IPS-15b (cell line): Measurements from ENCODE around the gene RNGTT.

ENCODE experiments used
- H3K27me3 ChIP-seq: one replicate; pipeline ENCODE4 v1.6.1; 2013; ENCODE audit warnings: low read length; ENCODE audit not compliant: control insufficient read depth, insufficient read depth
- H3K36me3 ChIP-seq: one replicate; pipeline ENCODE4 v1.6.1; 2013; ENCODE audit warnings: low read length; ENCODE audit not compliant: control insufficient read depth, insufficient read depth
- H3K4me1 ChIP-seq: one replicate; pipeline ENCODE4 v1.6.1; 2013; ENCODE audit warnings: mild to moderate bottlenecking, low read length; ENCODE audit not compliant: control insufficient read depth, insufficient read depth
- H3K4me3 ChIP-seq: one replicate; pipeline ENCODE4 v1.5.1; 2013; ENCODE audit warnings: low read depth, low read length
- H3K9ac ChIP-seq: one replicate; pipeline ENCODE4 v1.6.1; 2013; ENCODE audit warnings: low read depth, mild to moderate bottlenecking, low read length
- H3K9me3 ChIP-seq: one replicate; pipeline ENCODE4 v1.6.1; 2013; ENCODE audit warnings: mild to moderate bottlenecking, low read length; ENCODE audit not compliant: control insufficient read depth, insufficient read depth

RNGTT gene

DNA sequence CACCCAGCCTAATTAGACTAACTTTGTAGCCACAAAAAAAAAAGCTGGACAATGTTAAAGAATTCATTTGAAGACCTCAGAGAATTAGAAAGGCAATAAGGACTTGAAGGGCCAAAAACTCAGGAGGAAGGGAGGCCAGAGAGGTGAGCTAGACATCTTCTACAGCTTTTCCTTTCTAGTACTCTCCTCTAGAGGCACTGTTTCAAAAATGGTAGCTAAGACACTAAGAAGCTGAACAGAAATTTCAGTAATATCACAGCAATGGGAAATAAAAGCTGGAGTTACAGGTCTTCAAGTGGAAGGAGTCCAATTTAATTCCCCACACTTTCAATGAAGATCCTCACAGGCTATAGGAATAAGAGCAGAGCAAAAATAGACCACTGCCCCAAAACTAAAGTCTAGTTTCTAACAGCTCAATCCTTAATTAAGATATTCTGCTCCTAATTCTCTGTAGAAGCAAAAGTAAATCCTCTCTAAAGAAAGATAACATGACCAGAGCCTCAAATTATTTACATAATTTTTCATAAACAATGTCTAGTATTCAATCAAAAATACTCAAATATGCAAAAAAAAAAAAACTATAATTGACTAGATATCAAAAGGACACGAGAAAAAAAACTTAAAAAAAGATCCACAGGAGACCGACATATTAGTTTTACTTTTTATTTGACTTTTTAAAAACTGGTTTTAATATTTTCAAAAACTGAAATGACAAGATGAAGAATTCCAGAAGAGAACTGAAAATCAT, 63.7 kb downstream of the RNGTT start:
- no peak overlapping the region for H3K4me3 ChIP-seq
- H3K36me3 ChIP-seq: no peaks in the 10 kb centered on the region
- H3K4me1 ChIP-seq: no peaks in the 10 kb centered on the region
- no peaks in the 10 kb centered on the region for H3K9me3 ChIP-seq
- H3K9ac ChIP-seq: no peak overlapping the region
- H3K27me3 ChIP-seq: no peaks in the 10 kb centered on the region

DNA sequence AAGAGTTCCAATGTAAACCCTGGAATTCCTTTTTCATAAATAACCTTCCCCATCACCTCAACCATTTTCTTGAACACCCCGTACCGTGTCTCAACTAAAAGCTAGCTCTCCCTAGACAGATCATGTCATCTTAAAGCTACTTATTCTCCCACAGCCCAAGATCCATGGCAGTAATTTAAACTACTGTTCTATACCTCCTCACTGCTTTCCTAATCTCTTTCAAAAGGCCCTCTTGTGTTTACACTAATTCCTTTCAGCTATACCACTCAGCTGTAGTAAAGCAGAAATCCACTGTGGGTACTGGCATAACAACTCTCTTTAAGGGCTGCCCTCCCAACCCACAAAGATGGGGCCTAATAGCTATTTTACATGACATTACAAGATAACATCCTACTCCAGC, 67.5 kb downstream of the RNGTT start:
- Histone ChIP-seq H3K27me3 (no peaks in the 10 kb centered on the region), H3K9me3 (no peaks in the 10 kb centered on the region), H3K36me3 (no peaks in the 10 kb centered on the region), H3K4me1 (no peaks in the 10 kb centered on the region), H3K4me3 (no peak overlapping the region), H3K9ac (no peak overlapping the region)

DNA sequence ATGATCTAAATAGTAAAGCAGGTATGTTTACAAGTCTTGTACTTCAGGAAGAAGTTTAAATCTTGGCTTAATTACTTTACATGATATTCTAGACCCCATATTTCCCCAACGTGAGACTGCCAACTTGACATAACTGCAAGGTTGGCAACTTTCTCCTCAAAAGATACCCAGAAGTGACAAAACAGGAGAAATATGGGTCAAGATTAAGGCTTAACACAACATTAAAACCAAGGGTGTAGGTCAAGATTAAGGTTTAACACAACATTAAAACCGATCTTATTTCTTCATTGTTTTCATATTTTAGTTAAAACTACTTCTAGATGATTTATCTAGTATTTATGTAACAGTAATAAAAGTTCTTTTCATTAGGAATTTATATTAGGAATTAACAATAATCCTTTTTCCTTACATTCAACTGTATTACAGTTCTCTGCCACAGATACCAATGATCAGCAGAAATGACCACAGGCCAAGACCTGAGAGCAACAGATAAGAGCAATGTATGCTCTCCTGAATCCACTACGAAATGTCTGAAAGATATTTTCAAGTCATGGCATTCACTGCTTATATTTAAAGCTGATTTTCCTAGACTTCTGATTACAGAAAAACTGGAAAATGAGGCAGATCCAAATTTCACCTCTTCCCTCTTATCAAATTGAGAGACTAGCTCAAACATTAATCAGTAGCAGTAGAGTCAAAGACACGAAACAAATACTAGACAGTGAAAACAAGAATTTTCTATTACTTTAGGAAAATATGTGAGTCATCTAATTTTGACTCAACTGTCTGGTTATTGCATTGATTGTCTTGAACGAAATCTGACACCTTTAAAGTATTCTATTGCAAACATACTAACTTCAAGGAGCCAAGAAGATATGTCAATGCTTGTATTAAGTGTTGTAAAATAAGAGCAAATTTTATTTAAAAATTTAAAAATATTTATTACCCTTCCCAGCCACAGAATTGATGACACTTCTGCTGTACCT, 72.3 kb downstream of the RNGTT start:
- no peaks in the 10 kb centered on the region for H3K4me1 ChIP-seq

DNA sequence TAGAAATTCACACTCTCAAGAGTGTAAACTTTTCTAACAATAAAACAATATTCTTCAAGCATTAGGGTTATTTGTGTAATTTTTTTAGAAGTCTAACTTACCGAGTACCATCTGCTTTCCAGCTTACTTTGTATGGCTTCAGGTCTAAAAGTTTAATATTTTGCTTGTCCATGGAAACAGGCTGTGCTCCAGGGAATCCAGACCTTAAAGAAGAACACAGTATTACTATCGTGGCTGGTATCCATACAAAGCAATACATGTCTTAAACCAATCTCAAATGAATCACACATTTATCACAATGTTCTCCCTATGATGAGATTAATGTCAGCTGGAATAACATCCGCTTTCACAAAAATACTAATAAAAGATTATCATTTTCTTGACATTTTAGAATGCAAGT, 73.0 kb downstream of the RNGTT start:
- H3K9me3 ChIP-seq: no peaks in the 10 kb centered on the region

More for the DNA sequence above, 72.3 kb downstream of the RNGTT start:
- Histone ChIP-seq H3K36me3 (no peaks in the 10 kb centered on the region), H3K9me3 (no peaks in the 10 kb centered on the region), H3K9ac (no peak overlapping the region), H3K4me3 (no peak overlapping the region), H3K27me3 (no peaks in the 10 kb centered on the region)

DNA sequence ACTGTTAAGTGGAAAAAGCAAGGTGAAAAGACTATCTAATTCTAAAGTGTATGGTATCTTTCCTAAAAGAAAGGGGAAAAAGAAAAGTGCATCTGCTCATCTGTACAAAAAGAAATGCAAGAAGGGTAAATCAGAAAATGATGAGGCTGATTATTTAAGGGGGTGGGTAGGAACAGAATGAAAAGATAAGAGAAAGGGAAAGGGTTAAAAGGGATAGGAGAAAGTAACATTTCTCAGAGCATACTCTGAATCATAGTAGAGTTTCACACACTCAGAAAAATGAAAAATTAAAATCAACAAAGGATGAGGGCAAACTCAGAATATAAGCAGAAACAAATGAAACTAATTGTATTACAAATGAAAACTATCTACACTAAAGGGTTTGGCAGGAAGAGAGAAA, 79.1 kb downstream of the RNGTT start:
- no peaks in the 10 kb centered on the region for H3K36me3 ChIP-seq

More for the DNA sequence above, 73.0 kb downstream of the RNGTT start:
- H3K36me3 ChIP-seq: no peaks in the 10 kb centered on the region
- no peaks in the 10 kb centered on the region for H3K27me3 ChIP-seq
- no peaks in the 10 kb centered on the region for H3K4me1 ChIP-seq
- no peak overlapping the region for H3K4me3 ChIP-seq
- no peak overlapping the region for H3K9ac ChIP-seq

DNA sequence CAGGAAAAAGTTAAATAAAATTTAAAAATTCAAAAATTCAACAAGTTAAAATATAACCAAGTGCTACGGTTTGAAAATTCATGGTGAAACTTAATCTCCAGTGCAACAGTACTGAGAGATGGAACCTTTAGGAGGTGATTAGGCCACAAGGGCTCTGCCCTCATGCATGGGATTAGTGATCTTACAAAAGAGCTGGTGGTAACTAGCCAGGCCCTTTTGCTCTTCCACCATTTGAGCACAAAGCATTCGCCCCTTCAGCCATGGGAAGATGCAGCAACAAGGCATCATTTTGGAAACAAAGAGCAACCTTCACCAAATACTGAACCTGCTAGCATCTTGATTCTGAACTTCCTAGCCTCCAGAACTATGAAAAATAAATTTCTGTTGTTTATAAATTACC, 80.9 kb downstream of the RNGTT start:
- Histone ChIP-seq H3K4me3 (no peak overlapping the region), H3K4me1 (peaks cover 7% of the 10 kb centered on the region), H3K27me3 (no peaks in the 10 kb centered on the region), H3K9me3 (no peaks in the 10 kb centered on the region), H3K9ac (no peak overlapping the region), H3K36me3 (no peaks in the 10 kb centered on the region)

More for the DNA sequence above, 79.1 kb downstream of the RNGTT start:
- Histone ChIP-seq H3K4me1 (peaks cover 7% of the 10 kb centered on the region), H3K9ac (no peak overlapping the region), H3K9me3 (no peaks in the 10 kb centered on the region), H3K27me3 (no peaks in the 10 kb centered on the region), H3K4me3 (no peak overlapping the region)

DNA sequence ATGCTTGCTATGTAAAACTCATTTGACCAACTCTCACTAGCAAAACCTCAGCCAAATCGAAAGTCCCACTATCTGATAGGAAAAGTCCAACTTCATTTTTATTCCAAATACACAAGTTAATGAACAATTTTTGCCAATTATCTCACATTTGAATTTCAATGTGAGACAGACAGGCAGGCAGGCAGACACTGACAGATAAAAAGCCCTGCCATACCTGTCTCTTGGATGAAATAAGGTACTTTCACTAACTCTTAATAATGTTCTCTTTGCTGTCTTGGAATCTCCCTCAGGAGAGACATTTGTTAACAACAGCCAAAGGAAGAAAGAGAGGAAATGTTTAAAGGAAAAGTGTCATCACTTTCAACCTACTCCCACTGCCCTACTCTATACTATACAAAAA, 82.0 kb downstream of the RNGTT start:
- no peaks in the 10 kb centered on the region for H3K27me3 ChIP-seq
- H3K9me3 ChIP-seq: no peaks in the 10 kb centered on the region
- H3K36me3 ChIP-seq: no peaks in the 10 kb centered on the region
- H3K4me3 ChIP-seq: no peak overlapping the region
- no peak overlapping the region for H3K9ac ChIP-seq
- peaks cover 7% of the 10 kb centered on the region for H3K4me1 ChIP-seq

DNA sequence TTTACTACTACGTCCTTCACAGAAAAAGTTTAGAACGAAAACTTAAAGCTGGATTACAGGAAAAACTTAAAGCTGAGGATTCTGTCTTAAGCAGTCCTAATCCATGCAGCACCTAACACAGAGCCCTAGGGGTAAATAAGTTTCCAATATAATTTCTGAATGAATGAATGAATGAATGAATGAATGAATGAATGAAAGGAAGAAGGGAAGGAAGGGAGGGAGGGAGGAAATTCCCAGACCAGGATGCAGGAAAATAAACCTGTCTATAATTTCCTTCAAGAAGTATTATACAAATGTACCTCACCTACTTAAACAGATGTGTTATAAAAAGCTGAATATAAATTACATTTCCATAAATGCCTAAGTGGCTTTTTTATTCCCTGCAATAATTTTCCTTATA, 83.4 kb downstream of the RNGTT start:
- Histone ChIP-seq H3K4me1 (peaks cover 7% of the 10 kb centered on the region), H3K9me3 (no peaks in the 10 kb centered on the region), H3K9ac (no peak overlapping the region), H3K36me3 (no peaks in the 10 kb centered on the region), H3K4me3 (no peak overlapping the region), H3K27me3 (no peaks in the 10 kb centered on the region)

DNA sequence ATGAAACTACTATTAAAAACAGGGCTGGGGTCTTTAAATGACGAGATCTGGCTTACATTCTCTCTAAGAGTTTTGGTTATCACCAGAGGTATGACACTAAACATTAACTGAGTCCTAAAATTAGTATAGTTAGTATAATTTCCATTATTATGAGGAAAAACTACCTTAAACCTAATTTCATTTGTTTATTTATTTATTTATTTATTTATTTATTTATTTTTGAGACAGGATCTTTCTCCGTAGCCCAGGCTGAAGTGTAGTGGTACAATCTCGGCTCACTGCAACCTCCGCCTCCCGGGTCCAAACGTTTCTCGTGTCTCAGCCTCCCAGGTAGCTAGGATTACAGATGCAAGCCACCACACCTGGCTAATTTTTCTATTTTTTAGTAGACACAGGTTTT, 85.5 kb downstream of the RNGTT start:
- H3K9me3 ChIP-seq: no peaks in the 10 kb centered on the region
- peaks cover 7% of the 10 kb centered on the region for H3K4me1 ChIP-seq
- H3K9ac ChIP-seq: no peak overlapping the region
- H3K36me3 ChIP-seq: no peaks in the 10 kb centered on the region
- no peak overlapping the region for H3K4me3 ChIP-seq
- H3K27me3 ChIP-seq: no peaks in the 10 kb centered on the region

DNA sequence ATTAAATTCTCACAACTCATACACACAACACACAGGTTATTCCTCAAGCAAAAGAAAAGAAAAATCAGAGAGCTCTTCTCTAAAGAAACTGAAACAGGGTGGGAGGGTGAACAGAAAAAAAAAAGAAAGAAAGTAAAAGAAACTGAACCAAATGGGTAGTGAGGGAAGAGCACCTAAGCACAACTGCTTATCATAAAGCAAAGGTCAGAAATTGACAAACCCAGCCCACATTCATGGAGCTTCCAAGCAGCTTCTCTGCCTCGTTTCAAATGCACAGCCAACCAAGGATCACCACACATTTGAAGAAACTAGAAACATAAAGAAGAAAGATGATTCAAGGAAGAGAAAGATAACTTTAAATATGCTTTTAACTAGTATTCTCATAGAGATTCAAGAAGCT, 90.5 kb downstream of the RNGTT start:
- H3K27me3 ChIP-seq: no peaks in the 10 kb centered on the region
- H3K9ac ChIP-seq: no peak overlapping the region
- no peak overlapping the region for H3K4me3 ChIP-seq
- no peaks in the 10 kb centered on the region for H3K9me3 ChIP-seq
- peaks cover 3% of the 10 kb centered on the region for H3K4me1 ChIP-seq
- no peaks in the 10 kb centered on the region for H3K36me3 ChIP-seq

DNA sequence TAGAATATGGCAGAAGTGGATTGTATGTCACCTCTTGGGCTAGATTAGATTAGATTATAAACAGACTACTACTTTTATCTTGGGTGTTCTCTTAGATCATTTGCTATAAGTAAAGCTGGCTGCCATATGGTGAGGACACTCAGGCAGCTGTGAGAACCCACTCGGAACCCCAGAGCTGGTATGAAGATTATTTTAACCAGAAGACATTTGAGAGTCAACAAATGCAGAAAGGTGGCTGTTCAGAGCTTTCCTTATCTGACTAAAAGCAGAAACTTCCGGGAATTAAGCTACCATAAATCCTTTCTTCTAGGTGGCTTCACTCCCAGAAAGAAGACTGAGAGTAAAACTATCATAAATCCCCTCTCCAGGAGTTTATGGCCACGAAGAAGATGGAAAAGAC, 91.9 kb downstream of the RNGTT start:
- Histone ChIP-seq H3K27me3 (no peaks in the 10 kb centered on the region), H3K4me3 (no peak overlapping the region), H3K9me3 (no peaks in the 10 kb centered on the region), H3K9ac (no peak overlapping the region), H3K4me1 (peaks cover 4% of the 10 kb centered on the region), H3K36me3 (no peaks in the 10 kb centered on the region)
